Transverse colon (tissue), 4 donors: ENCODE measurements around the gene CCDC68.

Source experiments
- CTCF ChIP-seq, 5 experiments: fragments of 200-600 bp in 3 of 5; fragments of 450-650 bp in 2 of 5; sonication (generic) in 3 of 5; IDR thresholded peaks; 1 replicate in 2 of 5; 2 replicates in 3 of 5; pipeline ENCODE4 v1.5.1; 2016 to 2017; ENCODE audit warnings: antibody characterized with exemption in 5 of 5, inconsistent platforms in 3 of 5, mild to moderate bottlenecking in 2 of 5, moderate library complexity in 1 of 5
- EP300 ChIP-seq: sonication (generic); formaldehyde crosslinking; IDR thresholded peaks from one replicate; pipeline ENCODE4 v1.6.1; 2017; ENCODE audit warnings: antibody characterized with exemption, low read depth
- POLR2AphosphoS5 ChIP-seq, 3 donors: sonication (generic); formaldehyde crosslinking; IDR thresholded peaks; one replicate each; pipeline ENCODE4 v1.6.1; 2016; ENCODE audit warnings: antibody characterized with exemption in 3 of 3

- TF ChIP-seq CTCF (IDR thresholded peaks at IDR 0.05) (no peak), EP300 (no peak), POLR2AphosphoS5 (IDR thresholded peaks at IDR 0.05) (no peak)
These were observed 59.8 kb downstream of the CCDC68 start for GRCh38 chr18:54899500-54899899.
